OCI-M1 (cell line): ENCODE results near the gene RABGAP1L.

Experiments
- DNase-seq: peaks from one replicate; lab custom pipeline; 2025; lab: John Stamatoyannopoulos, UW

The RABGAP1L gene

GRCh38 chr1:174965362-174966007, 806.2 kb downstream of the RABGAP1L start:
- DNase-seq: peak; percentile 79

GRCh38 chr1:174966008-174966572, 806.8 kb downstream of the RABGAP1L start:
- DNase-seq: peak; percentile 62

- peak; percentile 57 for DNase-seq
Observed at GRCh38 chr1:174967845-174968705, 808.8 kb downstream of the RABGAP1L start.

GRCh38 chr1:174968750-174969244, 809.5 kb downstream of the RABGAP1L start:
- DNase-seq: peak; percentile 70

- DNase-seq: no peak
Observed at GRCh38 chr1:174969977-174970376, 810.7 kb downstream of the RABGAP1L start.

GRCh38 chr1:174971466-174971865, 812.1 kb downstream of the RABGAP1L start:
- DNase-seq: no peak

- DNase-seq: peak; percentile 49
Observed at GRCh38 chr1:174971902-174972301, 812.6 kb downstream of the RABGAP1L start.

GRCh38 chr1:174974711-174975119, 815.4 kb downstream of the RABGAP1L start:
- no peak for DNase-seq

- no peak for DNase-seq
Observed at GRCh38 chr1:174975764-174976163, 816.4 kb downstream of the RABGAP1L start.

GRCh38 chr1:174976436-174977108, 817.3 kb downstream of the RABGAP1L start:
- DNase-seq: peak; percentile 28

GRCh38 chr1:174982971-174983689, 823.8 kb downstream of the RABGAP1L start:
- peak; percentile 82 for DNase-seq

- no peak for DNase-seq
Observed at GRCh38 chr1:174984952-174985351, 825.6 kb downstream of the RABGAP1L start.

- DNase-seq: no peak
Observed at GRCh38 chr1:174988539-174988938, 829.2 kb downstream of the RABGAP1L start.

GRCh38 chr1:174988986-174989385, 829.7 kb downstream of the RABGAP1L start:
- no peak for DNase-seq

GRCh38 chr1:174989536-174990220, 830.4 kb downstream of the RABGAP1L start:
- peak; percentile 55 for DNase-seq

- DNase-seq: peak; percentile 88
Observed at GRCh38 chr1:174990382-174990999, 831.2 kb downstream of the RABGAP1L start.

- DNase-seq: no peak
Observed at GRCh38 chr1:174991473-174991872, 832.2 kb downstream of the RABGAP1L start.

GRCh38 chr1:174995121-174995520, 835.8 kb downstream of the RABGAP1L start:
- DNase-seq: no peak

GRCh38 chr1:174995916-174996315, 836.6 kb downstream of the RABGAP1L start:
- no peak for DNase-seq

GRCh38 chr1:174996476-174996875, 837.2 kb downstream of the RABGAP1L start:
- DNase-seq: peak; percentile 16
